MCF 10A (cell line): ENCODE data around the gene SESN1. TPM values are rescaled to one million over a fixed set of nuclear protein-coding genes. Genes with fewer than 3 reads are reported as not detected.
"Not testable (repeated sequence)": the region's sequence is repeated elsewhere in the genome, so short reads cannot be mapped to it uniquely, and the experiment has no call there.

Source experiments
- BruUV-seq: library from RNA; stranded (reverse); fragments of 400-500 nt; replicated peaks from 2 replicates; lab custom pipeline; 2021; lab: Mats Ljungman, UMichigan
- CTCF ChIA-PET: fragments of 300-600 bp; sonication (Branson Sonifier 250); formaldehyde crosslinking; extraction: SDS; loops from one replicate; lab custom pipeline; 2021; ENCODE audit warnings: antibody characterized with exemption, inconsistent platforms; lab: Yijun Ruan, JAX
- POLR2A ChIA-PET: fragments of 300-600, 350-650 bp; sonication (Branson Sonifier 250); formaldehyde crosslinking; extraction: SDS; loops from one replicate; lab custom pipeline; 2020; ENCODE audit warnings: antibody characterized with exemption, inconsistent platforms; lab: Yijun Ruan, JAX
- DNase-seq: peaks from one replicate; pipeline ENCODE4 v3.0.0-alpha.2; 2018; ENCODE audit not compliant: unreplicated experiment
- H3K27ac Mint-ChIP-seq: one replicate; pipeline ENCODE4 v1.8.0; 2022; ENCODE audit warnings: mild to moderate bottlenecking, low read depth, mixed read lengths; ENCODE audit not compliant: unreplicated experiment
- H3K27me3 Mint-ChIP-seq: one replicate; pipeline ENCODE4 v1.8.0; 2022; ENCODE audit warnings: mixed read lengths; ENCODE audit not compliant: insufficient read depth, unreplicated experiment
- H3K36me3 Mint-ChIP-seq: one replicate; pipeline ENCODE4 v1.8.0; 2022; ENCODE audit warnings: mild to moderate bottlenecking, moderate library complexity, mixed read lengths; ENCODE audit not compliant: insufficient read depth, unreplicated experiment
- H3K4me1 Mint-ChIP-seq: one replicate; pipeline ENCODE4 v1.8.0; 2022; ENCODE audit warnings: mixed read lengths; ENCODE audit not compliant: insufficient read depth, unreplicated experiment
- H3K4me3 Mint-ChIP-seq: one replicate; pipeline ENCODE4 v1.8.0; 2022; ENCODE audit warnings: mild to moderate bottlenecking, moderate library complexity, mixed read lengths; ENCODE audit not compliant: unreplicated experiment
- H3K9me3 Mint-ChIP-seq: one replicate; pipeline ENCODE4 v1.8.0; 2022; ENCODE audit warnings: mixed read lengths; ENCODE audit not compliant: unreplicated experiment
- intact Hi-C: fragments of 100-400 bp; cut with micrococcal nuclease; formaldehyde crosslinking; loops from 2 replicates; pipeline ENCODE4 v1.14.1; 2022
- total RNA-seq: library from RNA; stranded (reverse); gene quantifications from 2 replicates; pipeline ENCODE4 v1.2.3, GENCODE V29; 2022
- TF ChIP-seq, protein P1 (sequence below): fragments of 200-600 bp; IDR thresholded peaks from one replicate; pipeline ENCODE4 v1.8.0; 2022; ENCODE audit warnings: antibody characterized with exemption, mild to moderate bottlenecking; ENCODE audit not compliant: unreplicated experiment

Gene SESN1
- total RNA-seq, 1 experiment from 2014 or later, result 23.0 TPM

DNA sequence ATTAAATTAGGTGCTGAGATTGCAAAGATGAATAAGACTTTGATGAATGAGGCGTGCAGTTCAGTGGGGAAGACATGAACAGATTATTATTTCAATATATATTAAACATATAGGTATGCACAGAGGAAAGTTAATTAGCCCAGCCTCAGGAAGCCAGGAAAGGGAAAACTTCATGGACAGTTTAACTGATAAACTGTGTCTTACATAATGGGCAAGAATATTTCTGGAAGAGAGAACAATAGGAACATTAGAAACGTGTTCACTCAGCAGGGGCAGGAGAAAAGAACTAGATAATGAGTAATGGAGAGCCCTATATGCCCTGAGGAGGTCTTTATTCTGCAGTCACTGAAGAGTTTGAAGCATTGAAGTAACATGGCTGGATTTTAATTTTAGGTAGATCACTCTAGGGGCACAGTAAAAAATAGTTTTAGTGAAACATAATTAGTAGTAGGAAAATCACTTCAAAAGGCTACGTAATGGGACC lies 24.3 kb upstream of the SESN1 start:
- intact Hi-C loops, result no loop called here
- no peak for DNase-seq
- Mint-ChIP-seq H3K27me3 (no peaks in the 10 kb centered on the region), H3K4me3 (no peak overlapping the region), H3K36me3 (peaks cover 13% of the 10 kb centered on the region), H3K9me3 (no peaks in the 10 kb centered on the region), H3K27ac (no peak overlapping the region), H3K4me1 (peaks cover 22% of the 10 kb centered on the region)
- ChIA-PET CTCF (interaction anchor here (0.8 kb wide), 1 partner anchor 20 kb away, joined by 3 read pairs; no protein-coding TSS in a partner anchor), POLR2A (interaction anchor here (0.5 to 1.2 kb wide), 4 partner anchors 23 to 599 kb away, joined by 3 to 6 read pairs (median 4); partner anchors contain the start of gene CEP57L1)
- TF ChIP-seq, protein P1, sequence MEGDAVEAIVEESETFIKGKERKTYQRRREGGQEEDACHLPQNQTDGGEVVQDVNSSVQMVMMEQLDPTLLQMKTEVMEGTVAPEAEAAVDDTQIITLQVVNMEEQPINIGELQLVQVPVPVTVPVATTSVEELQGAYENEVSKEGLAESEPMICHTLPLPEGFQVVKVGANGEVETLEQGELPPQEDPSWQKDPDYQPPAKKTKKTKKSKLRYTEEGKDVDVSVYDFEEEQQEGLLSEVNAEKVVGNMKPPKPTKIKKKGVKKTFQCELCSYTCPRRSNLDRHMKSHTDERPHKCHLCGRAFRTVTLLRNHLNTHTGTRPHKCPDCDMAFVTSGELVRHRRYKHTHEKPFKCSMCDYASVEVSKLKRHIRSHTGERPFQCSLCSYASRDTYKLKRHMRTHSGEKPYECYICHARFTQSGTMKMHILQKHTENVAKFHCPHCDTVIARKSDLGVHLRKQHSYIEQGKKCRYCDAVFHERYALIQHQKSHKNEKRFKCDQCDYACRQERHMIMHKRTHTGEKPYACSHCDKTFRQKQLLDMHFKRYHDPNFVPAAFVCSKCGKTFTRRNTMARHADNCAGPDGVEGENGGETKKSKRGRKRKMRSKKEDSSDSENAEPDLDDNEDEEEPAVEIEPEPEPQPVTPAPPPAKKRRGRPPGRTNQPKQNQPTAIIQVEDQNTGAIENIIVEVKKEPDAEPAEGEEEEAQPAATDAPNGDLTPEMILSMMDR, result no peak
- BruUV-seq, result no TSS peak

DNA sequence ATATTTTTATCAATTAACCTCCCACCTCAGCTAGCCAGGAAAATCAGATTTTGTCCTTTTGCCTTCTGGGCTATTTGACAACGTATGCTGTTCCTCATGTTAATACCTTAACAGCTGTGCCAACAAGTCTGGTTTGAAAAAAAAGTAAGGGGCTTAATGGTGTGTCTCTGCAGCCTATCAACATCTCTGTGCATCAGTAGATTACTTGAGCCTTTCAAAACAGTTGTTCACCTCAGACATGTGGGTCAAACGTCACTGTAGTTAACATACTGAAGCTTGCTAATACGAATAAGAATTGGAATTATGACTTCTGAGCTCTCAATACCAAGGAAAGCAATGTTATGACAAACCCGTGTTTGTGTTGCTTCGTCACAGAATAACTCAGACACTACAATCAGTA lies 23.7 kb upstream of the SESN1 start:
- Mint-ChIP-seq H3K27me3 (no peaks in the 10 kb centered on the region), H3K4me1 (peaks cover 22% of the 10 kb centered on the region), H3K36me3 (peaks cover 8% of the 10 kb centered on the region), H3K9me3 (no peaks in the 10 kb centered on the region), H3K4me3 (no peak overlapping the region), H3K27ac (no peak overlapping the region)
- POLR2A ChIA-PET, result interaction anchor here (0.5 to 1.2 kb wide), 5 partner anchors 22 to 962 kb away, joined by 3 to 6 read pairs (median 3); partner anchors contain the start of gene CEP57L1
- TF ChIP-seq, protein P1, result no peak
- DNase-seq, result no peak
- CTCF ChIA-PET, result interaction anchor here (0.8 kb wide), 2 partner anchors 20 to 265 kb away, joined by 3 read pairs; no protein-coding TSS in a partner anchor
- no TSS peak for BruUV-seq
- intact Hi-C loops, result no loop called here

DNA sequence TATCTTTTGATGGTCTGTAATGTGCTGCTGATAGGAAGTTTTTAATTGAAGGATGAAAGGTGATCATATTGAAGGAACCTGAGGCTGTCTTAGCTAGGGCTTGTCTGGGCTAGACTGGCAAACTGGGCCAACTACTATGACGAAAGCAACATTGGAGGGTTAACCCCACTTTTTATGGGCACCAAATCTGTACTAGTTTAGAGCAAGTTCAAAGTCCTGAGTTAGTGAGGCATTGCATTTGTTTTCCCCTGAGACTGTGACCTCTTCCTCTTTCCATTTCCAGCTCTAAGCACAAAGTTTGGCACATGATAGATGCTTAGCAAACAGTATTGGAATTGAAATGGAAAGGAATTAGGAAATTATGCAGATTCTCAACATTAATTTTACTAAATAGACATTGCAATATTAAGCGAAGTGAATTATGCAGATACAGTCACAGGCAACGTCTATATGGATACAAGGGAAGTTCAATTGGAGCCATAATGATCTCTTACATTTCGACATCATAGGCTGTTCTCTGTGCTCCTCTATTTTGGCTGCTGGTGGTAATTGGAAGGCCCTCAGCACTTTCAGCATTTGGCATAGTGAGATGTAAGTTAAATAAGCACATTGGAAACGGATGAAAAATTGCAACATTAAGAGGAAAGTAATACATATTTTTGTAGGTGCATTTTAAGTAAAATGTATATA lies 22.8 kb upstream of the SESN1 start:
- DNase-seq, result peak; percentile 18
- Mint-ChIP-seq H3K27me3 (no peaks in the 10 kb centered on the region), H3K4me3 (no peak overlapping the region), H3K36me3 (peaks cover 7% of the 10 kb centered on the region), H3K4me1 (peaks cover 22% of the 10 kb centered on the region), H3K27ac (no peak overlapping the region), H3K9me3 (no peaks in the 10 kb centered on the region)
- no TSS peak for BruUV-seq
- intact Hi-C loops, result no loop called here
- TF ChIP-seq, protein P1, result no peak
- ChIA-PET CTCF (interaction anchor here (0.8 to 1.2 kb wide), 2 partner anchors 265 to 561 kb away, joined by 3 read pairs; no protein-coding TSS in a partner anchor), POLR2A (interaction anchor here (0.6 to 2.2 kb wide), 3 partner anchors 23 to 961 kb away, joined by 3 to 17 read pairs (median 3); partner anchors contain the start of genes CEP57L1 and SESN1)

DNA sequence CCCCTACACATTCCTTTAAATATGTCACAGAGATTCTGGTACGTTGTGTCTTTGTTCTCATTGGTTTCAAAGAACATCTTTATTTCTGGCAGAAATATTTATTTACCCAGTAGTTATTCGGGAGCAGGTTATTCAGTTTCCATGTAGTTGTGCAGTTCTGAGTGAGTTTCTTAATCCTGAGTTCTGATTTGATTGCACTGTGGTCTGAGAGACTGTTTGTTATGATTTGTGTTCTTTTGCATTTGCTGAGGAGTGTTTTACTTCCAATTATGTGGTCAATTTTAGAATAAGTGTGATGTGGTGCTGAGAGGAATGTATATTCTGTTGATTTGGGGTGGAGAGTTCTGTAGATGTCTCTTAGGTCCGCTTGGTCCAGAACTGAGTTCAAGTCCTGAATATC lies 18.0 kb upstream of the SESN1 start:
- Mint-ChIP-seq H3K27ac (peak overlapping the region; percentile 8), H3K36me3 (peaks cover 12% of the 10 kb centered on the region)
- BruUV-seq, H3K4me3 Mint-ChIP-seq, DNase-seq, H3K27me3 Mint-ChIP-seq, CTCF ChIA-PET, intact Hi-C loops, POLR2A ChIA-PET, H3K4me1 Mint-ChIP-seq, H3K9me3 Mint-ChIP-seq: not testable (repeated sequence)

DNA sequence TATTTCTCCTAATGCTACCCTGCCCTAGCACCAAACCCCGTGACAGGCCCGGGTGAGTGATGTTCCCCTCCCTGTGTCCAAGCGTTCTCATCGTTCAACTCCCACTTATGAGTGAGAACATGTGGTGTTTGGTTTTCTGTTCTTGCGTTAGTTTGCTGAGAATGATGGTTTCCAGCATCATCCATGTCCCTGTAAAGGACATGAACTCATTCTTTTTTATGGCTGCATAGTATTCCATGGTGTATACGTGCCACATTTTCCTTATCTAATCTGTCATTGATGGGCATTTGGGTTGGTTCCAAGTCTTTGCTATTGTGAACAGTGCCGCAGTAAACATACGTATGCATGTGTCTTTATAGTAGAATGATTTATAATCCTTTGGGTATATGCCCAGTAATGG lies 15.0 kb upstream of the SESN1 start:
- H3K27ac Mint-ChIP-seq, H3K27me3 Mint-ChIP-seq, DNase-seq, intact Hi-C loops, H3K4me3 Mint-ChIP-seq, CTCF ChIA-PET, POLR2A ChIA-PET, H3K9me3 Mint-ChIP-seq, H3K4me1 Mint-ChIP-seq, BruUV-seq: not testable (repeated sequence)
- H3K36me3 Mint-ChIP-seq, result peaks cover 10% of the 10 kb centered on the region
